ENCODE measurements around the gene TWIST1. TPM values are rescaled to one million over a fixed set of nuclear protein-coding genes. Genes with fewer than 3 reads are reported as not detected.

TWIST1 gene
- polyA plus RNA-seq, 3 donors from 2014 or later: not detected

- peaks cover 40 to 62% (median 44%) of the 10 kb centered on the region in 3 donors for H3K27me3 Mint-ChIP-seq (ENCODE audit: low read depth in 3 of 3)
Measured at GRCh38 chr7:19109000-19109946, 8.2 kb downstream of the TWIST1 start.

GRCh38 chr7:19107356-19108146 is 9.9 kb downstream of the TWIST1 start:
- Mint-ChIP-seq H3K27me3 (ENCODE audit: low read depth in 3 of 3) (peaks cover 38 to 50% (median 46%) of the 10 kb centered on the region in 3 donors), H3K4me1 (peaks cover 0 to 5% of the 10 kb centered on the region in 2 donors), H3K36me3 (peaks cover 0 to 4% (median 0%) of the 10 kb centered on the region in 3 donors), H3K4me3 (peak overlapping the region in 2 of 5 donors; percentile 5 to 13), H3K27ac (no peak overlapping the region), H3K9me3 (peaks cover 4 to 31% (median 14%) of the 10 kb centered on the region in 6 donors)
- DNase-seq: no peak

More at GRCh38 chr7:19109000-19109946, 8.2 kb downstream of the TWIST1 start:
- Mint-ChIP-seq H3K4me3 (no peak overlapping the region), H3K9me3 (peaks cover 6 to 41% (median 12%) of the 10 kb centered on the region in 6 donors), H3K36me3 (peaks cover 0 to 4% (median 0%) of the 10 kb centered on the region in 3 donors), H3K27ac (no peak overlapping the region), H3K4me1 (peaks cover 0 to 5% of the 10 kb centered on the region in 2 donors)
- no peak for DNase-seq

- no peak overlapping the region for H3K27ac Mint-ChIP-seq
- H3K27me3 Mint-ChIP-seq (ENCODE audit: low read depth in 3 of 3): peaks cover 37 to 47% (median 46%) of the 10 kb centered on the region in 3 donors
- H3K9me3 Mint-ChIP-seq: peaks cover 4 to 30% (median 14%) of the 10 kb centered on the region in 6 donors
- DNase-seq: no peak
- H3K36me3 Mint-ChIP-seq: peaks cover 0 to 4% (median 0%) of the 10 kb centered on the region in 3 donors
- H3K4me1 Mint-ChIP-seq: peaks cover 0 to 5% of the 10 kb centered on the region in 2 donors
- H3K4me3 Mint-ChIP-seq: peak overlapping the region in 1 of 5 donors; percentile 5
Measured at GRCh38 chr7:19107081-19107355, 10.4 kb downstream of the TWIST1 start.

- DNase-seq: no peak
- H3K27me3 Mint-ChIP-seq (ENCODE audit: low read depth in 3 of 3): peaks cover 36 to 42% (median 42%) of the 10 kb centered on the region in 3 donors
- peaks cover 0 to 4% (median 0%) of the 10 kb centered on the region in 3 donors for H3K36me3 Mint-ChIP-seq
- H3K9me3 Mint-ChIP-seq: peaks cover 4 to 27% (median 13%) of the 10 kb centered on the region in 6 donors
- peaks cover 0 to 5% of the 10 kb centered on the region in 2 donors for H3K4me1 Mint-ChIP-seq
- H3K27ac Mint-ChIP-seq: no peak overlapping the region
- peak overlapping the region in 1 of 5 donors; percentile 11 for H3K4me3 Mint-ChIP-seq
Measured at GRCh38 chr7:19106241-19107080, 11.0 kb downstream of the TWIST1 start.

GRCh38 chr7:19105546-19105945 is 11.9 kb downstream of the TWIST1 start:
- H3K27ac Mint-ChIP-seq: no peak overlapping the region
- no peak for DNase-seq
- peaks cover 0 to 5% of the 10 kb centered on the region in 2 donors for H3K4me1 Mint-ChIP-seq
- H3K27me3 Mint-ChIP-seq (ENCODE audit: low read depth in 3 of 3): peaks cover 37 to 38% (median 38%) of the 10 kb centered on the region in 3 donors
- H3K36me3 Mint-ChIP-seq: peaks cover 0 to 4% (median 0%) of the 10 kb centered on the region in 3 donors
- H3K4me3 Mint-ChIP-seq: no peak overlapping the region
- H3K9me3 Mint-ChIP-seq: peaks cover 4 to 27% (median 7%) of the 10 kb centered on the region in 6 donors

- Mint-ChIP-seq H3K27me3 (ENCODE audit: low read depth in 3 of 3) (peaks cover 33 to 37% (median 36%) of the 10 kb centered on the region in 3 donors), H3K9me3 (peaks cover 4 to 22% (median 7%) of the 10 kb centered on the region in 6 donors), H3K4me3 (no peak overlapping the region), H3K36me3 (peaks cover 0 to 4% (median 0%) of the 10 kb centered on the region in 3 donors), H3K27ac (no peak overlapping the region), H3K4me1 (peaks cover 0 to 5% of the 10 kb centered on the region in 2 donors)
- no peak for DNase-seq
Measured at GRCh38 chr7:19104811-19105210, 12.6 kb downstream of the TWIST1 start.

- Mint-ChIP-seq H3K36me3 (peaks cover 0 to 4% (median 0%) of the 10 kb centered on the region in 3 donors), H3K9me3 (peaks cover 2 to 18% (median 4%) of the 10 kb centered on the region in 6 donors), H3K4me1 (peaks cover 0 to 5% of the 10 kb centered on the region in 2 donors), H3K27me3 (ENCODE audit: low read depth in 3 of 3) (peaks cover 23 to 25% (median 23%) of the 10 kb centered on the region in 3 donors), H3K27ac (no peak overlapping the region), H3K4me3 (no peak overlapping the region)
- DNase-seq: no peak
Measured at GRCh38 chr7:19102884-19103283, 14.6 kb downstream of the TWIST1 start.

GRCh38 chr7:19101909-19102308 is 15.5 kb downstream of the TWIST1 start:
- Mint-ChIP-seq H3K4me1 (no peaks in the 10 kb centered on the region), H3K36me3 (no peaks in the 10 kb centered on the region), H3K27ac (no peak overlapping the region), H3K9me3 (peaks cover 0 to 13% (median 3%) of the 10 kb centered on the region in 6 donors), H3K27me3 (ENCODE audit: low read depth in 3 of 3) (peaks cover 14 to 23% (median 16%) of the 10 kb centered on the region in 3 donors), H3K4me3 (no peak overlapping the region)
- DNase-seq: no peak

GRCh38 chr7:19101472-19101871 is 16.0 kb downstream of the TWIST1 start:
- Mint-ChIP-seq H3K36me3 (no peaks in the 10 kb centered on the region), H3K4me1 (no peaks in the 10 kb centered on the region), H3K4me3 (no peak overlapping the region), H3K27me3 (ENCODE audit: low read depth in 3 of 3) (peaks cover 11 to 20% (median 12%) of the 10 kb centered on the region in 3 donors), H3K27ac (no peak overlapping the region), H3K9me3 (peaks cover 0 to 13% (median 3%) of the 10 kb centered on the region in 6 donors)
- no peak for DNase-seq

GRCh38 chr7:19099924-19100323 is 17.5 kb downstream of the TWIST1 start:
- Mint-ChIP-seq H3K4me1 (no peaks in the 10 kb centered on the region), H3K4me3 (no peak overlapping the region), H3K27ac (no peak overlapping the region), H3K9me3 (peaks cover 0 to 10% (median 0%) of the 10 kb centered on the region in 6 donors), H3K36me3 (no peaks in the 10 kb centered on the region), H3K27me3 (ENCODE audit: low read depth in 3 of 3) (peaks cover 2 to 8% (median 3%) of the 10 kb centered on the region in 3 donors)
- no peak for DNase-seq

- no peak overlapping the region for H3K27ac Mint-ChIP-seq
- no peaks in the 10 kb centered on the region for H3K36me3 Mint-ChIP-seq
- peaks cover 0 to 4% (median 0%) of the 10 kb centered on the region in 6 donors for H3K9me3 Mint-ChIP-seq
- H3K27me3 Mint-ChIP-seq (ENCODE audit: low read depth in 3 of 3): peaks cover 0 to 8% (median 2%) of the 10 kb centered on the region in 3 donors
- no peak overlapping the region for H3K4me3 Mint-ChIP-seq
- no peaks in the 10 kb centered on the region for H3K4me1 Mint-ChIP-seq
- no peak for DNase-seq
Measured at GRCh38 chr7:19099194-19099593, 18.2 kb downstream of the TWIST1 start.

GRCh38 chr7:19098510-19098909 is 18.9 kb downstream of the TWIST1 start:
- Mint-ChIP-seq H3K27ac (no peak overlapping the region), H3K36me3 (no peaks in the 10 kb centered on the region), H3K4me3 (no peak overlapping the region), H3K27me3 (ENCODE audit: low read depth in 3 of 3) (peaks cover 0 to 8% (median 2%) of the 10 kb centered on the region in 3 donors), H3K4me1 (no peaks in the 10 kb centered on the region), H3K9me3 (peaks cover 0 to 4% (median 0%) of the 10 kb centered on the region in 6 donors)
- DNase-seq: no peak

Data from immature natural killer cell (primary cell).